WERI-Rb-1 (cell line): ENCODE results near the gene SLC51B.

Source experiments
- DNase-seq: peaks from one replicate; pipeline ENCODE4 v3.0.0-alpha.2; 2020
- H3K27ac ChIP-seq: fragments of 250-450 bp; sonication (Bioruptor Pico); 2 replicates; pipeline ENCODE4 v1.5.1; 2020; ENCODE audit warnings: mild to moderate bottlenecking, moderate library complexity
- H3K27me3 ChIP-seq: fragments of 250-450 bp; sonication (Bioruptor Pico); 2 replicates; pipeline ENCODE4 v1.5.1; 2021; ENCODE audit warnings: mild to moderate bottlenecking, low read depth, moderate library complexity; ENCODE audit not compliant: insufficient read depth, severe bottlenecking
- H3K36me3 ChIP-seq: fragments of 250-450 bp; sonication (Bioruptor Pico); 2 replicates; pipeline ENCODE4 v1.5.1; 2020; ENCODE audit warnings: mild to moderate bottlenecking, moderate library complexity
- H3K4me3 ChIP-seq: 2 replicates; pipeline ENCODE4 v1.5.1; 2011; ENCODE audit warnings: low read depth, mild to moderate bottlenecking, control low read depth, low read length
- H3K9me3 ChIP-seq: fragments of 250-450 bp; sonication (Bioruptor Pico); 2 replicates; pipeline ENCODE4 v1.5.1; 2021; ENCODE audit warnings: mild to moderate bottlenecking, moderate library complexity; ENCODE audit not compliant: severe bottlenecking
- CTCF ChIP-seq: IDR thresholded peaks from 2 replicates; pipeline ENCODE4 v1.5.1; 2011; ENCODE audit warnings: low read depth, mild to moderate bottlenecking, control low read depth, inconsistent platforms, low read length

SLC51B gene

GRCh38 chr15:65052956-65053355 lies 7.8 kb downstream of the SLC51B start:
- no peak overlapping the region for H3K4me3 ChIP-seq
- H3K36me3 ChIP-seq = no peaks in the 10 kb centered on the region
- no peaks in the 10 kb centered on the region for H3K27me3 ChIP-seq
- DNase-seq = no peak
- TF ChIP-seq CTCF = no peak
- H3K27ac ChIP-seq = no peak overlapping the region
- H3K9me3 ChIP-seq = no peaks in the 10 kb centered on the region

GRCh38 chr15:65054333-65055200 lies 9.4 kb downstream of the SLC51B start:
- peak; percentile 79 for DNase-seq
- Histone ChIP-seq H3K27ac (no peak overlapping the region), H3K27me3 (no peaks in the 10 kb centered on the region), H3K9me3 (no peaks in the 10 kb centered on the region), H3K36me3 (no peaks in the 10 kb centered on the region), H3K4me3 (no peak overlapping the region)
- peak; percentile 97 for TF ChIP-seq CTCF

GRCh38 chr15:65055201-65055870 lies 10.1 kb downstream of the SLC51B start:
- no peaks in the 10 kb centered on the region for H3K27me3 ChIP-seq
- no peak overlapping the region for H3K27ac ChIP-seq
- no peaks in the 10 kb centered on the region for H3K9me3 ChIP-seq

GRCh38 chr15:65056106-65056505 lies 10.9 kb downstream of the SLC51B start:
- no peak for TF ChIP-seq CTCF
- no peak overlapping the region for H3K4me3 ChIP-seq
- H3K36me3 ChIP-seq = no peaks in the 10 kb centered on the region
- no peaks in the 10 kb centered on the region for H3K9me3 ChIP-seq
- no peaks in the 10 kb centered on the region for H3K27me3 ChIP-seq
- DNase-seq = no peak
- no peak overlapping the region for H3K27ac ChIP-seq

More at GRCh38 chr15:65055201-65055870, 10.1 kb downstream of the SLC51B start:
- TF ChIP-seq CTCF = no peak
- Histone ChIP-seq H3K4me3 (no peak overlapping the region), H3K36me3 (no peaks in the 10 kb centered on the region)
- no peak for DNase-seq

- Histone ChIP-seq H3K27me3 (no peaks in the 10 kb centered on the region), H3K36me3 (no peaks in the 10 kb centered on the region), H3K4me3 (no peak overlapping the region), H3K27ac (no peak overlapping the region), H3K9me3 (no peaks in the 10 kb centered on the region)
- no peak for DNase-seq
- TF ChIP-seq CTCF = no peak
Observed at GRCh38 chr15:65056868-65057548, 11.8 kb downstream of the SLC51B start.
